ENCODE measurements around the gene B3GAT2. TPM values are rescaled to one million over a fixed set of nuclear protein-coding genes. Genes with fewer than 3 reads are reported as not detected.

The B3GAT2 gene
- total and polyA plus RNA-seq, 2 experiments from 2014 or later, result 0.17 to 0.82 TPM

GRCh38 chr6:70933853-70934252 lies 23.0 kb downstream of the B3GAT2 start:
- H3K4me2 ChIP-seq, result no peak overlapping the region
- 91% methylated on average over 3 of the region's 3 CpGs for WGBS (ENCODE audit: low lambda C conversion rate, missing lambda C conversion rate)
- no peaks in the 10 kb centered on the region for H3K9me3 ChIP-seq (ENCODE audit: low read depth)

GRCh38 chr6:70905742-70906141 lies 51.1 kb downstream of the B3GAT2 start:
- H3K36me3 ChIP-seq (replicated peaks; ENCODE audit: insufficient read depth, low read depth), result no peaks in the 10 kb centered on the region
- H3K4me3 ChIP-seq, result no peak overlapping the region
- 96% methylated on average over 1 of the region's 1 CpG for whole genome bisulfite sequencing (ENCODE audit: low lambda C conversion rate, missing lambda C conversion rate)
- H3K4me2 ChIP-seq, result no peak overlapping the region
- H3K9me3 ChIP-seq (ENCODE audit: low read depth), result no peaks in the 10 kb centered on the region
- H3K27ac ChIP-seq, result no peak overlapping the region
- DNase-seq (ENCODE audit: low spot score), result no peak
- no peaks in the 10 kb centered on the region for H3K9me2 ChIP-seq (replicated peaks; ENCODE audit: insufficient read depth)
- no peak overlapping the region for H2AFZ ChIP-seq
- TF ChIP-seq EZH2 (IDR thresholded peaks at IDR 0.05; ENCODE audit: borderline replicate concordance), result no peak
- no peak for TF ChIP-seq EZH2phosphoT487 (IDR thresholded peaks at IDR 0.05; ENCODE audit: low read depth, severe bottlenecking, unreplicated experiment)
- no peak for TF ChIP-seq CTCF (IDR thresholded peaks at IDR 0.05; ENCODE audit: poor library complexity)
- no peaks in the 10 kb centered on the region for H3K79me2 ChIP-seq
- no peaks in the 10 kb centered on the region for H3K27me3 ChIP-seq
- no peaks in the 10 kb centered on the region for H4K20me1 ChIP-seq (ENCODE audit: insufficient read depth, poor library complexity, severe bottlenecking)
- no peaks in the 10 kb centered on the region for H3K4me1 ChIP-seq (ENCODE audit: insufficient read depth)

More at GRCh38 chr6:70933853-70934252, 23.0 kb downstream of the B3GAT2 start:
- H3K79me2 ChIP-seq, result no peaks in the 10 kb centered on the region
- no peak for TF ChIP-seq EZH2phosphoT487 (IDR thresholded peaks at IDR 0.05; ENCODE audit: low read depth, severe bottlenecking, unreplicated experiment)
- TF ChIP-seq EZH2 (IDR thresholded peaks at IDR 0.05; ENCODE audit: borderline replicate concordance), result no peak
- TF ChIP-seq CTCF (IDR thresholded peaks at IDR 0.05; ENCODE audit: poor library complexity), result no peak
- no peak overlapping the region for H2AFZ ChIP-seq
- no peaks in the 10 kb centered on the region for H3K27me3 ChIP-seq
- H3K36me3 ChIP-seq (replicated peaks; ENCODE audit: insufficient read depth, low read depth), result no peaks in the 10 kb centered on the region
- no peaks in the 10 kb centered on the region for H3K9me2 ChIP-seq (replicated peaks; ENCODE audit: insufficient read depth)
- no peak overlapping the region for H3K4me3 ChIP-seq
- H3K27ac ChIP-seq, result no peak overlapping the region
- DNase-seq (ENCODE audit: low spot score), result no peak
- H4K20me1 ChIP-seq (ENCODE audit: insufficient read depth, poor library complexity, severe bottlenecking), result no peaks in the 10 kb centered on the region
- no peaks in the 10 kb centered on the region for H3K4me1 ChIP-seq (ENCODE audit: insufficient read depth)

- Histone ChIP-seq H3K4me2 (no peak overlapping the region), H3K79me2 (no peaks in the 10 kb centered on the region), H3K36me3 (replicated peaks; ENCODE audit: insufficient read depth, low read depth) (no peaks in the 10 kb centered on the region), H2AFZ (no peak overlapping the region), H3K9me3 (ENCODE audit: low read depth) (no peaks in the 10 kb centered on the region), H3K27me3 (no peaks in the 10 kb centered on the region), H3K4me1 (ENCODE audit: insufficient read depth) (no peaks in the 10 kb centered on the region), H4K20me1 (ENCODE audit: insufficient read depth, poor library complexity, severe bottlenecking) (no peaks in the 10 kb centered on the region), H3K27ac (no peak overlapping the region), H3K4me3 (no peak overlapping the region), H3K9me2 (replicated peaks; ENCODE audit: insufficient read depth) (no peaks in the 10 kb centered on the region)
- no peak for TF ChIP-seq CTCF (IDR thresholded peaks at IDR 0.05; ENCODE audit: poor library complexity)
- no peak for TF ChIP-seq EZH2phosphoT487 (IDR thresholded peaks at IDR 0.05; ENCODE audit: low read depth, severe bottlenecking, unreplicated experiment)
- no peak for TF ChIP-seq EZH2 (IDR thresholded peaks at IDR 0.05; ENCODE audit: borderline replicate concordance)
- 72% methylated on average over 2 of the region's 2 CpGs for WGBS (ENCODE audit: low lambda C conversion rate, missing lambda C conversion rate)
- DNase-seq (ENCODE audit: low spot score), result no peak
Observed at GRCh38 chr6:70903665-70904452, 53.0 kb downstream of the B3GAT2 start.

Measured in hepatocyte (in vitro differentiated cells).